Globus pallidus (tissue), 1 donor: ENCODE data around the gene SEPTIN10.

ENCODE experiments used
- DNase-seq: peaks from one replicate; pipeline ENCODE4 v3.0.0-alpha.2; 2015; ENCODE audit warnings: low spot score

The SEPTIN10 gene

GRCh38 chr2:109523121-109523520 is 90.6 kb downstream of the SEPTIN10 start:
- DNase-seq = no peak

GRCh38 chr2:109522063-109522374 is 91.7 kb downstream of the SEPTIN10 start:
- DNase-seq = no peak

GRCh38 chr2:109521233-109522062 is 92.3 kb downstream of the SEPTIN10 start:
- no peak for DNase-seq

GRCh38 chr2:109519513-109519912 is 94.3 kb downstream of the SEPTIN10 start:
- DNase-seq = no peak

- no peak for DNase-seq
Measured at GRCh38 chr2:109517118-109517889, 96.5 kb downstream of the SEPTIN10 start.

- no peak for DNase-seq
Measured at GRCh38 chr2:109516445-109517117, 97.2 kb downstream of the SEPTIN10 start.

GRCh38 chr2:109514857-109515256 is 98.9 kb downstream of the SEPTIN10 start:
- DNase-seq = no peak

- no peak for DNase-seq
Measured at GRCh38 chr2:109513749-109514588, 99.8 kb downstream of the SEPTIN10 start.

- no peak for DNase-seq
Measured at GRCh38 chr2:109513230-109513629, 100.5 kb downstream of the SEPTIN10 start.

GRCh38 chr2:109512076-109512475 is 101.7 kb downstream of the SEPTIN10 start:
- no peak for DNase-seq

- DNase-seq = no peak
Measured at GRCh38 chr2:109511168-109511567, 102.6 kb downstream of the SEPTIN10 start.

GRCh38 chr2:109510136-109511028 is 103.4 kb downstream of the SEPTIN10 start:
- peak; percentile 64 for DNase-seq

GRCh38 chr2:109508556-109508955 is 105.2 kb downstream of the SEPTIN10 start:
- DNase-seq = no peak

- no peak for DNase-seq
Measured at GRCh38 chr2:109507828-109508227, 105.9 kb downstream of the SEPTIN10 start.

GRCh38 chr2:109507217-109507616 is 106.5 kb downstream of the SEPTIN10 start:
- DNase-seq = peak; percentile 46

GRCh38 chr2:109503191-109503590 is 110.6 kb downstream of the SEPTIN10 start:
- no peak for DNase-seq

GRCh38 chr2:109501461-109501860 is 112.3 kb downstream of the SEPTIN10 start:
- no peak for DNase-seq

GRCh38 chr2:109500910-109501309 is 112.9 kb downstream of the SEPTIN10 start:
- DNase-seq = no peak

GRCh38 chr2:109499566-109499965 is 114.2 kb downstream of the SEPTIN10 start:
- DNase-seq = no peak

GRCh38 chr2:109498906-109499305 is 114.9 kb downstream of the SEPTIN10 start:
- no peak for DNase-seq
